ENCODE results near the gene METTL15.

Gene METTL15

DNA sequence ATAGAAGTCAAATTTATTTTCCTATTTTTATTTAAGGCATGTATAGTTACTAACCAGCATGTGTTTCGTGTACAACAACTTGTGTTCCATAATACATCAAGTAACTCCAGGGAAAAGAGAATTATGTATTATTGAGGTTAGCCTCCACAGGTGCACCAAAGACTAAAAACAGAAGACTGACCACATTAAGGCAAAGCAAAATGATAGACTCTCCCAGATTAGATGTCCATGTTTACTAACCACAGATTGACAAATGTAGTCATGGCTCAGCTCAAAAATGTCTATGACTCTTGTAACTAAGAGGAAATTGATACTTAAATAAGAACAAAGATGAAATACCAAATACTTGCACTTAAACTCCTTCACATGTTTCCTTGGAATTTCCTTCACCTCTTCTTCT lies 238.5 kb downstream of the METTL15 start (continued):
- TF ChIP-seq RARB (CRISPR knock-in tag; IDR thresholded peaks at IDR 0.05) (no peak), ZFP3 (CRISPR knock-in tag; IDR thresholded peaks at IDR 0.05) (no peak), ZFP30 (CRISPR knock-in tag; IDR thresholded peaks at IDR 0.05) (no peak), PPARA (CRISPR knock-in tag; IDR thresholded peaks at IDR 0.05; ENCODE audit: borderline replicate concordance) (no peak)

DNA sequence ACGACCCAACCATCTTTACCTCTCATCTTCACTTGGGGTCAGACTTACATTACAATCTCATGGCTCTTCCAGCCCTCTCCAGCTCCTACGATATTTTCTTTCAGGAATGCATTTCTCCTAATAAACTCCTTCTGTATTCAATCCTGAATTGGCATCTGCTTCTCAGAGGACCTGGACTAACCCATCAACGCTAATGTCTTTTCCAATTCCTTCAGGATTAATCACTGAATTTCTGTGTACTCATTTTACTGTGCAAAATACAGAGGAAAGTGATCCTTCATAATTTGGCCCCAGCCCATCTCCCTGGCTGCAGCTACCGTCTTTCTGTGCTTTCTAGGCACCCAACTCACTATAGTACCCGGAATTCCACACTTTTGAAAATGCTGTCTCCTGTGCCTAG lies 239.2 kb downstream of the METTL15 start:
- TF ChIP-seq TCF4 (CRISPR knock-in tag; IDR thresholded peaks at IDR 0.05; ENCODE audit: borderline replicate concordance) (no peak), PPARA (CRISPR knock-in tag; IDR thresholded peaks at IDR 0.05; ENCODE audit: borderline replicate concordance) (no peak), RARB (CRISPR knock-in tag; IDR thresholded peaks at IDR 0.05) (no peak), BACH2 (CRISPR knock-in tag; IDR thresholded peaks at IDR 0.05; ENCODE audit: borderline replicate concordance) (no peak), ZNF8 (CRISPR knock-in tag; IDR thresholded peaks at IDR 0.05) (no peak), ZFP30 (CRISPR knock-in tag; IDR thresholded peaks at IDR 0.05) (no peak), ZC3H10 (CRISPR knock-in tag; IDR thresholded peaks at IDR 0.05) (no peak), ARNTL (CRISPR knock-in tag; IDR thresholded peaks at IDR 0.05; ENCODE audit: borderline replicate concordance, low read depth) (no peak), OSR1 (CRISPR knock-in tag; IDR thresholded peaks at IDR 0.05) (no peak)
- TF ChIP-seq, protein P1, sequence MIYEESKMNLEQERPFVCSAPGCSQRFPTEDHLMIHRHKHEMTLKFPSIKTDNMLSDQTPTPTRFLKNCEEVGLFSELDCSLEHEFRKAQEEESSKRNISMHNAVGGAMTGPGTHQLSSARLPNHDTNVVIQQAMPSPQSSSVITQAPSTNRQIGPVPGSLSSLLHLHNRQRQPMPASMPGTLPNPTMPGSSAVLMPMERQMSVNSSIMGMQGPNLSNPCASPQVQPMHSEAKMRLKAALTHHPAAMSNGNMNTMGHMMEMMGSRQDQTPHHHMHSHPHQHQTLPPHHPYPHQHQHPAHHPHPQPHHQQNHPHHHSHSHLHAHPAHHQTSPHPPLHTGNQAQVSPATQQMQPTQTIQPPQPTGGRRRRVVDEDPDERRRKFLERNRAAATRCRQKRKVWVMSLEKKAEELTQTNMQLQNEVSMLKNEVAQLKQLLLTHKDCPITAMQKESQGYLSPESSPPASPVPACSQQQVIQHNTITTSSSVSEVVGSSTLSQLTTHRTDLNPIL (CRISPR knock-in tag; IDR thresholded peaks at IDR 0.05; ENCODE audit: low read depth) = no peak
- TF ChIP-seq, protein P2, sequence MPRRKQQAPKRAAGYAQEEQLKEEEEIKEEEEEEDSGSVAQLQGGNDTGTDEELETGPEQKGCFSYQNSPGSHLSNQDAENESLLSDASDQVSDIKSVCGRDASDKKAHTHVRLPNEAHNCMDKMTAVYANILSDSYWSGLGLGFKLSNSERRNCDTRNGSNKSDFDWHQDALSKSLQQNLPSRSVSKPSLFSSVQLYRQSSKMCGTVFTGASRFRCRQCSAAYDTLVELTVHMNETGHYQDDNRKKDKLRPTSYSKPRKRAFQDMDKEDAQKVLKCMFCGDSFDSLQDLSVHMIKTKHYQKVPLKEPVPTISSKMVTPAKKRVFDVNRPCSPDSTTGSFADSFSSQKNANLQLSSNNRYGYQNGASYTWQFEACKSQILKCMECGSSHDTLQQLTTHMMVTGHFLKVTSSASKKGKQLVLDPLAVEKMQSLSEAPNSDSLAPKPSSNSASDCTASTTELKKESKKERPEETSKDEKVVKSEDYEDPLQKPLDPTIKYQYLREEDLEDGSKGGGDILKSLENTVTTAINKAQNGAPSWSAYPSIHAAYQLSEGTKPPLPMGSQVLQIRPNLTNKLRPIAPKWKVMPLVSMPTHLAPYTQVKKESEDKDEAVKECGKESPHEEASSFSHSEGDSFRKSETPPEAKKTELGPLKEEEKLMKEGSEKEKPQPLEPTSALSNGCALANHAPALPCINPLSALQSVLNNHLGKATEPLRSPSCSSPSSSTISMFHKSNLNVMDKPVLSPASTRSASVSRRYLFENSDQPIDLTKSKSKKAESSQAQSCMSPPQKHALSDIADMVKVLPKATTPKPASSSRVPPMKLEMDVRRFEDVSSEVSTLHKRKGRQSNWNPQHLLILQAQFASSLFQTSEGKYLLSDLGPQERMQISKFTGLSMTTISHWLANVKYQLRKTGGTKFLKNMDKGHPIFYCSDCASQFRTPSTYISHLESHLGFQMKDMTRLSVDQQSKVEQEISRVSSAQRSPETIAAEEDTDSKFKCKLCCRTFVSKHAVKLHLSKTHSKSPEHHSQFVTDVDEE (CRISPR knock-in tag; IDR thresholded peaks at IDR 0.05) = no peak
- TF ChIP-seq, protein P3, sequence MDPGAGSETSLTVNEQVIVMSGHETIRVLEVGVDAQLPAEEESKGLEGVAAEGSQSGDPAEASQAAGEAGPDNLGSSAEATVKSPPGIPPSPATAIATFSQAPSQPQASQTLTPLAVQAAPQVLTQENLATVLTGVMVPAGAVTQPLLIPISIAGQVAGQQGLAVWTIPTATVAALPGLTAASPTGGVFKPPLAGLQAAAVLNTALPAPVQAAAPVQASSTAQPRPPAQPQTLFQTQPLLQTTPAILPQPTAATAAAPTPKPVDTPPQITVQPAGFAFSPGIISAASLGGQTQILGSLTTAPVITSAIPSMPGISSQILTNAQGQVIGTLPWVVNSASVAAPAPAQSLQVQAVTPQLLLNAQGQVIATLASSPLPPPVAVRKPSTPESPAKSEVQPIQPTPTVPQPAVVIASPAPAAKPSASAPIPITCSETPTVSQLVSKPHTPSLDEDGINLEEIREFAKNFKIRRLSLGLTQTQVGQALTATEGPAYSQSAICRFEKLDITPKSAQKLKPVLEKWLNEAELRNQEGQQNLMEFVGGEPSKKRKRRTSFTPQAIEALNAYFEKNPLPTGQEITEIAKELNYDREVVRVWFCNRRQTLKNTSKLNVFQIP (CRISPR knock-in tag; IDR thresholded peaks at IDR 0.05; ENCODE audit: borderline replicate concordance, low read depth) = no peak
- no peak for ATAC-seq

DNA sequence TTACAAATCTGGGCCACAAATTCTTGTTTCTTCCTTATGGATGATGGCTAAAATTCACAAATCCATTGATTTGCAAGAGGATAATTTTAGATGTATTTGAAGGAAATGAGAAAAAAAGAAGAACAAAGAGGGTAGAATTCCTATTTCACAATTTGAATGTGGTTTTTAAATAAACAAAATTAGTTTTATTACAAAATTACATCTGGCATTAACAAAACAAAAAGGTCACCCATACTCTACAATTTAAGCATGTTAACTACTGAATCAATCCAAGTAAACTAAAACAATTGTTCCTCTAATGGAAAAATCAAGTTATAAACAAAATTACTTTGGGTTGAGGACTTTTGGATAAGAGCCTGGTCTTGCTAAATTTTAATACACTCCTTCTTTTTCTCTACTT lies 242.0 kb downstream of the METTL15 start:
- ATAC-seq = no peak
- TF ChIP-seq, protein P2 (CRISPR knock-in tag; IDR thresholded peaks at IDR 0.05) = no peak
- no peak for TF ChIP-seq ZC3H10 (CRISPR knock-in tag; IDR thresholded peaks at IDR 0.05)

DNA sequence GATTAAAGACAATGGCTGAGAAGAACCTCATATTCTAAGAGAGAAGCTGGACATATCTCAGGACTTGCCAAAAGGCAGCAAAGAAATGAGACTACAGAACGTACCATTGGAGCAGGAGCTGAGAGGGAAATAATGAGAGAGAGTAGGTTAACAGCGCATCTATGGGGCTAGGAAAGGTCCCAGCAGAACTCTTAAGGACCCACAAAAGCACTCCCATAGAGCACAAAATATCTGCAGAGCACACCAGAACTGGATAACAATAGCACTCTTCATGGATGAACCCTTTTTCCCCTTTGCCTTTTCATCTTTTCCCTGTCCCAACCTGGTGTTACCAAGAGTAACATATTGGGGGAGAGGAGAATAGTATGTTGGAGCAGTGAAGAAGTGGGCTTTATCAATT lies 245.8 kb downstream of the METTL15 start:
- no peak for ATAC-seq
- TF ChIP-seq SNAI2 (CRISPR knock-in tag; IDR thresholded peaks at IDR 0.05) = no peak
- TF ChIP-seq TOX (CRISPR knock-in tag; IDR thresholded peaks at IDR 0.05; ENCODE audit: borderline replicate concordance) = no peak
- no peak for TF ChIP-seq OSR1 (CRISPR knock-in tag; IDR thresholded peaks at IDR 0.05)
- no peak for TF ChIP-seq ARNTL (CRISPR knock-in tag; IDR thresholded peaks at IDR 0.05; ENCODE audit: borderline replicate concordance, low read depth)
- no peak for TF ChIP-seq PPARA (CRISPR knock-in tag; IDR thresholded peaks at IDR 0.05; ENCODE audit: borderline replicate concordance)
- TF ChIP-seq GLIS3 (CRISPR knock-in tag; IDR thresholded peaks at IDR 0.05) = no peak
- TF ChIP-seq ISL1 (CRISPR knock-in tag; IDR thresholded peaks at IDR 0.05) = no peak
- TF ChIP-seq BACH2 (CRISPR knock-in tag; IDR thresholded peaks at IDR 0.05; ENCODE audit: borderline replicate concordance) = no peak
- TF ChIP-seq, protein P1 (CRISPR knock-in tag; IDR thresholded peaks at IDR 0.05; ENCODE audit: low read depth) = no peak
- TF ChIP-seq ZFP30 (CRISPR knock-in tag; IDR thresholded peaks at IDR 0.05) = no peak
- no peak for TF ChIP-seq ZNF70 (CRISPR knock-in tag; IDR thresholded peaks at IDR 0.05)
- TF ChIP-seq TCF4 (CRISPR knock-in tag; IDR thresholded peaks at IDR 0.05; ENCODE audit: borderline replicate concordance) = no peak
- TF ChIP-seq ZNF8 (CRISPR knock-in tag; IDR thresholded peaks at IDR 0.05) = no peak
- no peak for TF ChIP-seq CSDC2 (CRISPR knock-in tag; IDR thresholded peaks at IDR 0.05)

Data from SK-N-SH treated with all-trans-retinoic acid at 6 μM for 48 hours (cell line).